PFSK-1 (cell line): ENCODE results near the gene LGSN.

Experiments
- POLR2AphosphoS5 ChIP-seq: IDR thresholded peaks from 2 replicates; pipeline ENCODE4 v1.6.1; 2012; ENCODE audit warnings: low read depth, mild to moderate bottlenecking, control low read depth, low read length, moderate library complexity
- SIN3A ChIP-seq: IDR thresholded peaks from 2 replicates; pipeline ENCODE4 v1.6.1; 2012; ENCODE audit warnings: mild to moderate bottlenecking, low read length, moderate library complexity, borderline replicate concordance; ENCODE audit not compliant: insufficient read depth
- TAF1 ChIP-seq: IDR thresholded peaks from 2 replicates; pipeline ENCODE4 v1.6.1; 2012; ENCODE audit warnings: low read length, control low read depth, borderline replicate concordance; ENCODE audit not compliant: insufficient read depth
- TF ChIP-seq, protein P1 (sequence below), 2 experiments: IDR thresholded peaks; 2 replicates each; pipeline versions ENCODE4 v1.6.1 to v1.8.0; 2011 to 2012; ENCODE audit warnings: low read depth in 2 of 2, low read length in 2 of 2, control low read depth in 1 of 2, inconsistent platforms in 1 of 2, mild to moderate bottlenecking in 1 of 2, moderate library complexity in 1 of 2; ENCODE audit not compliant: insufficient read depth in 1 of 2

DNA sequence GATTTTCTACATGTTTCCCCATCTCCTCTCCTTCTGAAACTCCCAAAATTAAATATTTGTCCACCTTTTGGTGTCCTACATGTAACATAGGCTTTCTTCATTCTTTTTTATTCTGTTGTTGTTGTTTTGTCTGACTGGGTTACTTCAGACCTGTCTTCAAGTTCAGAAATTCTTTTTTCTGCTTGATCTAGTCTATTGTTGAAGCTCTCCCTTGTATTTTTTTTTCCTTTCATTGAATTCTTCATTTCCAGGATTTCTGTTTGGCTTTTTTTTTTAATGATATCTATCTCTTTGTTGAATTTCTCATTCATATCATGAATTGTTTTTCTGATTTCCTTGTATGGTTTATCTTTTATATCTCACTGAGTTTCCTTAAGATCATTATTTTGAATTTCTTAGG, 20.6 kb upstream of the LGSN start:
- TF ChIP-seq, protein P1, sequence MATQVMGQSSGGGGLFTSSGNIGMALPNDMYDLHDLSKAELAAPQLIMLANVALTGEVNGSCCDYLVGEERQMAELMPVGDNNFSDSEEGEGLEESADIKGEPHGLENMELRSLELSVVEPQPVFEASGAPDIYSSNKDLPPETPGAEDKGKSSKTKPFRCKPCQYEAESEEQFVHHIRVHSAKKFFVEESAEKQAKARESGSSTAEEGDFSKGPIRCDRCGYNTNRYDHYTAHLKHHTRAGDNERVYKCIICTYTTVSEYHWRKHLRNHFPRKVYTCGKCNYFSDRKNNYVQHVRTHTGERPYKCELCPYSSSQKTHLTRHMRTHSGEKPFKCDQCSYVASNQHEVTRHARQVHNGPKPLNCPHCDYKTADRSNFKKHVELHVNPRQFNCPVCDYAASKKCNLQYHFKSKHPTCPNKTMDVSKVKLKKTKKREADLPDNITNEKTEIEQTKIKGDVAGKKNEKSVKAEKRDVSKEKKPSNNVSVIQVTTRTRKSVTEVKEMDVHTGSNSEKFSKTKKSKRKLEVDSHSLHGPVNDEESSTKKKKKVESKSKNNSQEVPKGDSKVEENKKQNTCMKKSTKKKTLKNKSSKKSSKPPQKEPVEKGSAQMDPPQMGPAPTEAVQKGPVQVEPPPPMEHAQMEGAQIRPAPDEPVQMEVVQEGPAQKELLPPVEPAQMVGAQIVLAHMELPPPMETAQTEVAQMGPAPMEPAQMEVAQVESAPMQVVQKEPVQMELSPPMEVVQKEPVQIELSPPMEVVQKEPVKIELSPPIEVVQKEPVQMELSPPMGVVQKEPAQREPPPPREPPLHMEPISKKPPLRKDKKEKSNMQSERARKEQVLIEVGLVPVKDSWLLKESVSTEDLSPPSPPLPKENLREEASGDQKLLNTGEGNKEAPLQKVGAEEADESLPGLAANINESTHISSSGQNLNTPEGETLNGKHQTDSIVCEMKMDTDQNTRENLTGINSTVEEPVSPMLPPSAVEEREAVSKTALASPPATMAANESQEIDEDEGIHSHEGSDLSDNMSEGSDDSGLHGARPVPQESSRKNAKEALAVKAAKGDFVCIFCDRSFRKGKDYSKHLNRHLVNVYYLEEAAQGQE (IDR thresholded peaks at IDR 0.05; ENCODE audit: insufficient read depth in 1 of 2, low read depth in 2 of 2, low read length in 2 of 2), result no peak
- TF ChIP-seq POLR2AphosphoS5 (no peak), SIN3A (no peak), TAF1 (no peak)
